Measurements from ENCODE around the gene ERC2.

ERC2 gene

DNA sequence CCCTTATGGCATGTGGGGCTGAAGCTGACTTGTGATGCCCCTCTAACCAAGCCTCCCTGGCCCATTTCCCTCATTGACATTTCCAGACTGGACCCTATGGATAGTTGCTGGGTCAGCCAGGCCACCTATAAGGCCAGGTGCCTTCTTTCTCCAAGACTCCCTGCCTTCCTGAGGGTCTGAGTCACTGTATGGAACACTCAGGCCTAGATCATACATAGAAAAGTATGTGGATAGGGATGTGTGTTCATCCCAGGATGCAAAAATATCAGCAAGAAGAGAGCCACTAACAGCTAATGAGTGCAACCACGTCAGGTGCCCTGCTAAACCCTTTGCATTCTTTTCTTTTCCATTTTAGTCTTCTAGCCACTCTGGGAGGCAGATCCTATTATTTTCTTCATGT, 812.7 kb downstream of the ERC2 start:
- DNase-seq (ENCODE audit: low read depth) = no peak
- H3K4me3 ChIP-seq (ENCODE audit: control insufficient read depth, low read depth, low read length) = no peak overlapping the region
- TF ChIP-seq, protein P1, sequence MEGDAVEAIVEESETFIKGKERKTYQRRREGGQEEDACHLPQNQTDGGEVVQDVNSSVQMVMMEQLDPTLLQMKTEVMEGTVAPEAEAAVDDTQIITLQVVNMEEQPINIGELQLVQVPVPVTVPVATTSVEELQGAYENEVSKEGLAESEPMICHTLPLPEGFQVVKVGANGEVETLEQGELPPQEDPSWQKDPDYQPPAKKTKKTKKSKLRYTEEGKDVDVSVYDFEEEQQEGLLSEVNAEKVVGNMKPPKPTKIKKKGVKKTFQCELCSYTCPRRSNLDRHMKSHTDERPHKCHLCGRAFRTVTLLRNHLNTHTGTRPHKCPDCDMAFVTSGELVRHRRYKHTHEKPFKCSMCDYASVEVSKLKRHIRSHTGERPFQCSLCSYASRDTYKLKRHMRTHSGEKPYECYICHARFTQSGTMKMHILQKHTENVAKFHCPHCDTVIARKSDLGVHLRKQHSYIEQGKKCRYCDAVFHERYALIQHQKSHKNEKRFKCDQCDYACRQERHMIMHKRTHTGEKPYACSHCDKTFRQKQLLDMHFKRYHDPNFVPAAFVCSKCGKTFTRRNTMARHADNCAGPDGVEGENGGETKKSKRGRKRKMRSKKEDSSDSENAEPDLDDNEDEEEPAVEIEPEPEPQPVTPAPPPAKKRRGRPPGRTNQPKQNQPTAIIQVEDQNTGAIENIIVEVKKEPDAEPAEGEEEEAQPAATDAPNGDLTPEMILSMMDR (conservative IDR thresholded peaks at IDR 0.05; ENCODE audit: control insufficient read depth, insufficient read depth, low read depth, low read length) = no peak

DNA sequence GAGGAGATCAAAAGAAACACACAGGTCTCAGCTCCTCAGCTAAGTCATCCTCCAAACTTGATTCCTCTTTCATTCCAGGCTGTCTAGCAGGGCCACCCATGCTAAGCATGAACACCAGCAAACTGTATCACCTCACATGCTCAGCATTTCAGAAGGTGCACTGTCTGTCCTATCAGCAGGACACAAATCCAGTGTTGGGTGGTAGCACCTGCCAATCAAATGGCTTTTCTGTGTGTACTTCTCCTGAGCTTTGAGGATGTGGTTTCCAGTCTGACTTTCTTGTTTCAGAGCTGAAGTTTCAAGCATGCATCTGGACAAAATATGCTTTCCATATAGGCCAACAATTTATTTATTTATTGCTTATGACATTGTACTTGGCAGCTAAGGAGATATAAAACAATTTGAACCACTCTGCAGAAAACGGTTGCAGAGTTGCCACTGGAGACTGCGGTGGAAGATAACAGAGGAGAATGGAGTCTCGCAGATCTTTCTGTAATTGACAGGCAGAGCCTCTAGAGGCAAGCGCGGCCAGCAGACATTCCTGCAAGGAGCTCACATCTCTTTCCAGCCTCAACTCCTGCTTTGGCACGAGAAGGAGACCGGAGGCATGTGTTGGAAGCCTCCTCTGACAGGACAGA, 814.0 kb downstream of the ERC2 start:
- TF ChIP-seq, protein P1 (conservative IDR thresholded peaks at IDR 0.05; ENCODE audit: control insufficient read depth, insufficient read depth, low read depth, low read length) = no peak
- H3K4me3 ChIP-seq (ENCODE audit: control insufficient read depth, low read depth, low read length) = no peak overlapping the region
- DNase-seq (ENCODE audit: low read depth) = no peak

DNA sequence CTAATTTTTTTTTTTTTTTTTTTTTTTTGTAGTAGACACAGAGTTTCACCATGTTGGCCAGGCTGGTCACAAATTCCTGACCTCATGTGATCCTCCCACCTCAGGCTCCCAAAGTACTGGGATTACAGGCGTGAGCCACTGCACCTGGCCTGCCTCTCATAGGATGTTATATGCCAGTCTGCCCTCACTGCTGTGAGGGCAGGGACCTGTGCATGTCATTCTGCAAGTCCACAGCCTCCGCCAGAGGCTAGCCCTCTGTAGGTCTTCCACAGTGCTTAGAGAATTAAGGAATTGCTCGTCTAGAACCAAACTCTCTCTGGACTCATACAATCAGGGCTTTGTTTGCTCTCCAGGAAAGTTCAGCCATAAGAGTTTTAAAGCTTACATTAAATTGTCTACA, 817.3 kb downstream of the ERC2 start:
- H3K4me3 ChIP-seq (ENCODE audit: control insufficient read depth, low read depth, low read length) = no peak overlapping the region
- no peak for DNase-seq (ENCODE audit: low read depth)
- TF ChIP-seq, protein P1 (conservative IDR thresholded peaks at IDR 0.05; ENCODE audit: control insufficient read depth, insufficient read depth, low read depth, low read length) = no peak

DNA sequence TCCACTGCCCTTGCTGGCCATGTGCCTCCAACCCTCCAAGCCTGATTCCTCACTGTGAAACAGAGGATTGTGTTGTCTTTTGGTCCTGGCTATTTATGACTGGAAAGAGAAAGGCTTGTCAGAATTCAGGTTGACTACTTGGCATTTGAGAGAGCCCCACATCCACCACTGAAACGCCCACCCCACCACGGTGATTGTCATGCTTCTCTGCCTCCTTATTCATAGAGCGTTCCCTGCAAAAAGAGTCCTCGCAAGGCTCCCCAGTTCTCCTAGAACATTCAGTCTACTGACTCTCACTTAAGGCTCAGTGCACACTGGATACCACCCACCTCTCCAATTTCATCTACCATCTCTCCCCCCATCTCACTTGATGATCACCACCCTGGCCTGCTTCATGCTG, 818.3 kb downstream of the ERC2 start:
- H3K4me3 ChIP-seq (ENCODE audit: control insufficient read depth, low read depth, low read length) = no peak overlapping the region
- DNase-seq (ENCODE audit: low read depth) = no peak
- TF ChIP-seq, protein P1 (conservative IDR thresholded peaks at IDR 0.05; ENCODE audit: control insufficient read depth, insufficient read depth, low read depth, low read length) = no peak

DNA sequence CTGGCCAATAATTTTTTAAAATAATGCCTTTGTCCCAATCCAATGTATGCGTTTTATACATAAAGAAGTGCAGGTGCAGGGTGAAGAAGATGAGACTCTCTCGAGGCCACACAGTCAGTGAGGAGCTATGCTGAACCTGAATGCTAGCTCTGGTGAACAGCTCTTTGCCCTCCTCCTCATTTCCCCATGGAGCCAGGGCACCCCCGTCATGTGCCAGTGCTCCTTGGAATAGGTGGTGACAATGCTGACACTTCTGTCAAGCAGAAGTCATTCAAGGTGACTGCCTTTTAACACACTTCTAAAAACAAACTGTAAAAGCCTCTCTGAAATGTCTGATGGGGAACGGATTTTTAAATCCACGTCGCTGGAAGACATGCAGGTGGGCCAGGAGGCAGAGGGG, 818.7 kb downstream of the ERC2 start:
- no peak overlapping the region for H3K4me3 ChIP-seq (ENCODE audit: control insufficient read depth, low read depth, low read length)
- TF ChIP-seq, protein P1 (conservative IDR thresholded peaks at IDR 0.05; ENCODE audit: control insufficient read depth, insufficient read depth, low read depth, low read length) = no peak
- DNase-seq (ENCODE audit: low read depth) = no peak

DNA sequence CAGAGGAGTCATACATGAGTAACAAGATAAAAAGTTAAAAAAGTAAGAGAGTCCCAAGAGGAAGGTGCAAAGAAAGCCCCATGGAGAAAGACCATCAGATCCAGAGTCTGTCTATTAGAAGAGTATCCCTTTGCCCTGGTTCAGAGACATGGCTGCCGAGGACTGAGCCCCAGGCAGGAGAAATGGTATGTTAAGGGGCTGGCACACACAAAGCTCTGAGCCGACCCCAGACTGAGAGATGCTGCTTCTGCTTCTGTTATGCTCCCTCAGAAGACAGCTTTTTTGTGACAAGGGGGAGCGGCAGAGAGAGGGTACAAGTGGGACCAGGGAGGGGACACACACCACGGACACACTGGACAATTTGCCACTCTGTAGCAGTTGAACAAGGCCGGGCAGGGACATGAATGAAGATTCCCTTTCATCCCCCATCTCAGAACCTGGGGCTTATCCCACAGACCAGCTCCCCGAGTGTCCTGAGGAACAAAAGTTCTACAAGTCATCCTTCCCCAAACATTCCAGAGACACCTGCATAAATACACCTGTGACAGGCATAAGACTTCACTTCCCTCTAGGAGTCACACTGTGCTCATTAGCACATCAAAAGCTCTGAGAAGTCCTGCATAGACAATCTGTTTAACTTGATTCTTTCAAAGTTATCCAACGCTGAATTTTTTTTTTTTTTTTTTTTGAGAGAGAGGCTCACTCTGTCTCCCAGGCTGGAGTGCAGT, 819.5 kb downstream of the ERC2 start:
- no peak for DNase-seq (ENCODE audit: low read depth)
- no peak overlapping the region for H3K4me3 ChIP-seq (ENCODE audit: control insufficient read depth, low read depth, low read length)
- TF ChIP-seq, protein P1 (conservative IDR thresholded peaks at IDR 0.05; ENCODE audit: control insufficient read depth, insufficient read depth, low read depth, low read length) = no peak

All from fibroblast of mammary gland (primary cell).